Right lobe of liver (tissue), 4 donors: Measurements from ENCODE around the gene PDCD2L.

Experiments used
- CTCF ChIP-seq, 4 donors: fragments of 200-600 bp in 3 of 4; fragments of 450-650 bp in 1 of 4; IDR thresholded peaks; one replicate each; pipeline versions ENCODE4 v1.5.1 to v1.8.0; 2016 to 2022; ENCODE audit warnings: antibody characterized with exemption in 4 of 4, mild to moderate bottlenecking in 2 of 4
- POLR2A ChIP-seq: fragments of 450-650 bp; IDR thresholded peaks from one replicate; pipeline ENCODE4 v1.6.1; 2017; ENCODE audit warnings: antibody characterized with exemption, mild to moderate bottlenecking
- donor health status: DM: no; HTN: no; CAD: no.
- donor health status: DM: no; HTN: no; CAD: no.
- donor health status: DM: no; HTN: yes; CAD: no.

- no peak for TF ChIP-seq CTCF (IDR thresholded peaks at IDR 0.05)
- no peak for TF ChIP-seq POLR2A
These were observed 28.6 kb upstream of the PDCD2L start for GRCh38 chr19:34375598-34375997.
